ENCODE results near the gene RUNX1. TPM values are rescaled to one million over a fixed set of nuclear protein-coding genes. Genes with fewer than 3 reads are reported as not detected.

The RUNX1 gene
- polyA plus RNA-seq, 1 of the 3 experiments (the other 2 are of a cell fraction): 17.1 TPM

- Histone ChIP-seq H3K4me2 (no peak overlapping the region), H3K27me3 (ENCODE audit: insufficient read depth) (no peaks in the 10 kb centered on the region), H3K9me3 (no peaks in the 10 kb centered on the region), H2AFZ (ENCODE audit: low read depth) (no peak overlapping the region), H3F3A (replicated peaks; ENCODE audit: insufficient read depth) (no peaks in the 10 kb centered on the region), H3K4me3 (ENCODE audit: low read depth in 2 of 2, low read length in 1 of 2) (no peak overlapping the region), H3K79me2 (ENCODE audit: insufficient read depth) (no peaks in the 10 kb centered on the region), H3K36me3 (replicated peaks in 1 of 2; ENCODE audit: control insufficient read depth in 1 of 2, insufficient read depth in 2 of 2, low read length in 1 of 2) (no peaks in the 10 kb centered on the region), H4K20me1 (ENCODE audit: insufficient read depth) (no peaks in the 10 kb centered on the region), H3K27ac (ENCODE audit: low read depth in 2 of 2, low read length in 1 of 2) (no peak overlapping the region), H3K9ac (no peak overlapping the region), H3K4me1 (ENCODE audit: control insufficient read depth in 1 of 2, insufficient read depth in 2 of 2, low read depth in 1 of 2, low read length in 1 of 2) (no peaks in the 10 kb centered on the region), H3K9me2 (no peaks in the 10 kb centered on the region)
- 94% methylated on average over 1 of the region's 1 CpG for WGBS (ENCODE audit: low lambda C conversion rate)
- no peak for DNase-seq
- TF ChIP-seq GABPA (IDR thresholded peaks at IDR 0.05; ENCODE audit: low read depth) (no peak), MEF2A (IDR thresholded peaks at IDR 0.05; ENCODE audit: borderline replicate concordance, low read depth) (no peak), EZH2phosphoT487 (IDR thresholded peaks at IDR 0.05; ENCODE audit: borderline replicate concordance, low read depth) (no peak), CTCF (IDR thresholded peaks at IDR 0.05) (no peak), USF1 (IDR thresholded peaks at IDR 0.05; ENCODE audit: borderline replicate concordance, low read depth) (no peak), MXI1 (IDR thresholded peaks at IDR 0.05; ENCODE audit: low read depth, low read length) (no peak), FOXM1 (IDR thresholded peaks at IDR 0.05; ENCODE audit: low read depth) (no peak), CHD2 (IDR thresholded peaks at IDR 0.05; ENCODE audit: low read length, partially characterized antibody) (no peak), SIN3A (IDR thresholded peaks at IDR 0.05; ENCODE audit: borderline replicate concordance, low read depth, low read length) (no peak), POLR2AphosphoS5 (IDR thresholded peaks at IDR 0.05; ENCODE audit: low read depth, low read length) (no peak), GATA2 (CRISPR knock-in tag; IDR thresholded peaks at IDR 0.05) (no peak), PBX3 (IDR thresholded peaks at IDR 0.05) (no peak), RCOR1 (IDR thresholded peaks at IDR 0.05; ENCODE audit: low read length) (no peak), TCF12 (IDR thresholded peaks at IDR 0.05) (no peak), ZBTB33 (IDR thresholded peaks at IDR 0.05; ENCODE audit: borderline replicate concordance, low read depth) (no peak), YY1 (IDR thresholded peaks at IDR 0.05; ENCODE audit: low read depth) (no peak), FOSL2 (IDR thresholded peaks at IDR 0.05; ENCODE audit: borderline replicate concordance, low read depth) (no peak), MAX (IDR thresholded peaks at IDR 0.05; ENCODE audit: low read depth) (no peak)
- ChIA-PET CTCF (no interaction called here), POLR2A (no interaction called here)
Measured at GRCh38 chr21:35024071-35024420, 25.1 kb downstream of the RUNX1 start.
